SIG-M5 treated with dmso at 0.1 percent for 504 hours (cell line): ENCODE results near the gene RNF217.
"Not testable (repeated sequence)": the region's sequence is repeated elsewhere in the genome, so short reads cannot be mapped to it uniquely, and the experiment has no call there.

Experiments
- DNase-seq: peaks from one replicate; lab custom pipeline; 2025; ENCODE audit not compliant: unreplicated experiment; lab: John Stamatoyannopoulos, UW

The RNF217 gene

DNA sequence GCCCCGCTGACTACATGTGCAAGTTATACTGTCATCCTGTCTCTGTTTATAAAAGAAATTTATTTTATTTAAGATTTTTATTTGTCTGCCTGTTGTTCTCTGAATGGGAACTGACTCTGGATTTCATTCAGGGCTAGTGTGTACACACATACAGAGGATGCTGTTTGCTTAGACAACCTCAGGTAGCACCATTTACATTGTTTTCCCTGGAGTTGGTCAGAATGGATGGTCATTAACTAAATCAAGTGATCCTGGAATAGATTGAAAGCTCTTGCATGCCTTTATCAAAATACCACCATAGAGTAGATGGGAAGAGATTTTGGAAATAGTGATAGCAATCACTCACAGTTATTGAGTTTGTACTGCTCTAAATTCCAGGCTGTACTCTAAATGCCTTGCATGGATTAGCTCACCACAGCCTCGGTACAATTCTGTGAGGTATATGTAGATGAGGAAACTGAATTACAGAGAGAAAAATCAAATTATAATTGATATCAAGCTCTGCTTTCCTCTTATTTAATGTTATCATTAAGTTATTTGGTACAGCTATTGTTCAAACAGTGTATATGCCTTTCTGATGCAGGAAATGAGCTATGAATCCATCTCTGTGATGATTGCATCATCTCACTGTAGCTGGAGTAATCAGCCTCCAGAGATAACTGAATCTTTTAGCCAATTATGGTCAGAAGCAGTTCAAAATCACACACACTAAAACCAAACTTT lies 51.9 kb downstream of the RNF217 start:
- no peak for DNase-seq

- DNase-seq: no peak
Measured at GRCh38 chr6:125014661-125014957, 52.4 kb downstream of the RNF217 start.

GRCh38 chr6:125015152-125015551 lies 52.9 kb downstream of the RNF217 start:
- no peak for DNase-seq

DNA sequence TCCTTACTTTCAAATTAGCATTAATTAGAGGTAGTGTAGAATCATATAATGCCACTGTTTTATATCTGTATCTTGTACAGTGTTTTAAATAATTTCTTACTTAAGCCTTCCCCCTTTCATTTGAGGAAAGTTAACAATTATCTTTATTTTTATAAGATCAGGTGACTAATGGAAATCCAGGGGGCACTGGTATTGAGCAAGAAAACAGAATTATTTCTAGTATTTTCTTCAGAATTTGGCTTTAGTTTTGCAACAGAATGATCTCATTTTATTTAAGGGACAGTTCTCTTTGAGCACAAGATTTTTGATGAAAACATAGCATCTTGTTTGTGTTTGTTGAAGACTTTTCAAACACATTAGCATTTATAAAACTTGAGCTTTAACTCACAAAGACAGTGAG lies 55.9 kb downstream of the RNF217 start:
- no peak for DNase-seq

DNA sequence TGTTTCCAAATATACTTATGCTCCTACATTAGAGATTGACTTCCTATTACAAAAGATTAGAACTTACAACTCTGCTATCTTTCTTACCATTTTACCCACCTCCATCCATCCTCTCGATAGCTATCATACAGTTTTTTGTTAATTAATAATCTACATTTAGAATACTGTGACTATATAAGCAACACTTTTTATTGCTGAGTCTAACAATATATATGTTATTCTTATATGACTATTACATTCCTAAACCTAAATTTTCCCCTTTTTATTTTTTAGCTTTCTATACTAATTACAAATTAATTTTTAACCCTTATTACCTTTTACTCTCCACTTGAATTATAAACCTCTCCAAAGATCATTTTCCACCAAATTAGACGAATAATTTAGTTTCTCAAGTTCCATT lies 57.0 kb downstream of the RNF217 start:
- no peak for DNase-seq

DNA sequence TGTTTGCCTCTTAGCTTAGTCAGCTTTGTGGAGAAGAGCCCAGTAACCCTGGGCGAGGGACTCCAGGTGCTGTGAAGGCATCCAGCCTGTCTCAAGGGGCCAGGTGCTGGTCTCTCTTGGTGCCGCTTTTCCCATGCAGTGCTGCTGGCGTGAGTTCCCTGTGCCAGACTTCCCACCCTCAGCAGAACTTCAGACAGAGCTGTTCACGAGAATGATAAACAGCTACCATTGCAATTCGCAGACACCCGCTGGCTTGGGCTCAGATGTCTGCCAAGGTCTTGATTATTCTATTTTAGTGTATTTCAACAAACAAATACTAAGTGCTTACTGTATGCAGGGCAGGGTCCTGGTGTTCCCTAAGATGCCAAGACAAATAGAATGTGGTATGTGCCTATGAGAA lies 57.7 kb downstream of the RNF217 start:
- DNase-seq: no peak

DNA sequence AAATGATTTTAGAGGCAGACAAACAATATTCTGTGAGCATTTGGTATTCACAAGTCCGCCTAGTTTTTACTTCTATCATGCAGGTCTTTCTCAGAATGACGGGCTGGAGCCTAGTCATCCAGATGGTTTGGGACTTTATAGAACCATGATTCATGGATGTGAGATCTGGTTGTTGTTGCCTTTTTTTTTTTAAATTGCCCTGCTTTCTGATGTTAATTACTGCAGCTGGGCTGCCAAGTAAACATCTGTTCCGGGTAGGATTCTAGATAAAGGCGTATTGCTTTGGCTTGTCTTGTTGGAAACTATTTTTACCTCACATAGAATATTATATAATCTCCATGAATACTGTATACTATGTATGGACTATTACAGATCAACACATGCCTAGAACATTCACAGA lies 58.1 kb downstream of the RNF217 start:
- DNase-seq: no peak

- DNase-seq: no peak
Measured at GRCh38 chr6:125022391-125022989, 60.3 kb downstream of the RNF217 start.

- DNase-seq: no peak
Measured at GRCh38 chr6:125025164-125025854, 63.1 kb downstream of the RNF217 start.

GRCh38 chr6:125027287-125027686 lies 65.0 kb downstream of the RNF217 start:
- DNase-seq: no peak

- DNase-seq: no peak
Measured at GRCh38 chr6:125030969-125031368, 68.7 kb downstream of the RNF217 start.

DNA sequence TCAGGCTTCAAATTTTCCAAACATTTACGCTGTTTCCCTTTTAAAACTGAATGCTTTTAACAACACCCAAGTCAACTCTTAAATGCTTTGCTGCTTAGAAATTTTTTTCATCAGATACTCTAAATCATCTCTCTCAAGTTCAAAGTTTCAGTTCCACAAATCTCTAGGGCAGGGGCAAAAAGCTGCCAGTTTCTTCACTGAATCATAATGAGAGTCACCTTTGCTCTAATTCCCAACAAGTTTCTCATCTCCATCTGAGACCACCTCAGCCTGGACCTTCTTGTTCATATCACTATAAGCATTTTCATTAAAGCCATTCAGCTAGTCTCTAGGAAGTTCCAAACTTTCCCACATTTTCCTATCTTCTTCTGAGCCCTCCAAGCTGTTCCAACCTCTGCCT lies 69.1 kb downstream of the RNF217 start:
- no peak for DNase-seq

DNA sequence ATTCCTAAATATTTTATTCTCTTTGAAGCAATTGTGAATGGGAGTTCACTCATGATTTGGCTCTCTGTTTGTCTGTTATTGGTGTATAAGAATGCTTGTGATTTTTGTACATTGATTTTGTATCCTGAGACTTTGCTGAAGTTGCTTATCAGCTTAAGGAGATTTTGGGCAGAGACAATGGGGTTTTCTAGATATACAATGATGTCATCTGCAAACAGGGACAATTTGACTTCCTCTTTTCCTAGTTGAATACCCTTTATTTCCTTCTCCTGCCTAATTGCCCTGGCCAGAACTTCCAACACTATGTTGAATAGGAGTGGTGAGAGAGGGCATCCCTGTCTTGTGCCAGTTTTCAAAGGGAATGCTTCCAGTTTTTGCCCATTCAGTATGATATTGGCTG lies 72.7 kb downstream of the RNF217 start:
- not testable (repeated sequence) for DNase-seq

DNA sequence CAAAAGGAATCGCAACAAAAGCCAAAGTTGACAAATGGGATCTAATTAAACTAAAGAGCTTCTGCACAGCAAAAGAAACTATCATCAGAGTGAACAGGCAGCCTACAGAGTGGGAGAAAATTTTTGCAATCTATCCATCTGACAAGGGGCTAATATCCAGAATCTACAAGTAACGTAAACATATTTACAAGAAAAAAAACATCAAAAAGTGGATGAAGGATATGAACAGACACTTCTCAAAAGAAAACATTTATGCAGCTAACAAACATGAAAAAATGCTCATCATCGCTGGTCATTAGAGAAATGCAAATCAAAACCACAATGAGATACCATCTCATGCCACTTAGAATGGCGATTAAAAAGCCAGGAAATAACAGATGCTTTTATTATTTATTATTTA lies 74.2 kb downstream of the RNF217 start:
- DNase-seq: not testable (repeated sequence)

GRCh38 chr6:125037827-125038226 lies 75.6 kb downstream of the RNF217 start:
- no peak for DNase-seq

DNA sequence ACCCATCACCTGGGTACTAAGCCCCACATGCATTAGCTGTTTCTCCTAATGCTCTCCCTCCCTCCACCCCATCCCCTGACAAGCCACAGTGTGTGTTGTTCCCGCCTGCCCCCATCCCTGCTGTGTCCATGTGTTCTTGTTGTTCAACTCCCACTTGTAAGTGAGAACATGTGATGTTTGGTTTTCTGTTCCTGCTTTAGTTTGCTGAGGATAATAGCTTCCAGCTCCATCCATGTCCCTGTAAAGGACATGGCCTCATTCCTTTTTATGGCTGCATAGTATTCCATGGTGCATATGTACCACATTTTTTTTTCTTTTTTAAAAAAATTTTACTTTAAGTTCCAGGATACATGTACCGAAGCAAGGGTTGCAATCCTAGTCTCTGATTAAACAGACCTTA lies 76.7 kb downstream of the RNF217 start:
- DNase-seq: no peak

GRCh38 chr6:125041740-125042459 lies 79.7 kb downstream of the RNF217 start:
- DNase-seq: no peak

GRCh38 chr6:125044066-125044465 lies 81.8 kb downstream of the RNF217 start:
- DNase-seq: no peak

- DNase-seq: no peak
Measured at GRCh38 chr6:125044667-125045066, 82.4 kb downstream of the RNF217 start.

DNA sequence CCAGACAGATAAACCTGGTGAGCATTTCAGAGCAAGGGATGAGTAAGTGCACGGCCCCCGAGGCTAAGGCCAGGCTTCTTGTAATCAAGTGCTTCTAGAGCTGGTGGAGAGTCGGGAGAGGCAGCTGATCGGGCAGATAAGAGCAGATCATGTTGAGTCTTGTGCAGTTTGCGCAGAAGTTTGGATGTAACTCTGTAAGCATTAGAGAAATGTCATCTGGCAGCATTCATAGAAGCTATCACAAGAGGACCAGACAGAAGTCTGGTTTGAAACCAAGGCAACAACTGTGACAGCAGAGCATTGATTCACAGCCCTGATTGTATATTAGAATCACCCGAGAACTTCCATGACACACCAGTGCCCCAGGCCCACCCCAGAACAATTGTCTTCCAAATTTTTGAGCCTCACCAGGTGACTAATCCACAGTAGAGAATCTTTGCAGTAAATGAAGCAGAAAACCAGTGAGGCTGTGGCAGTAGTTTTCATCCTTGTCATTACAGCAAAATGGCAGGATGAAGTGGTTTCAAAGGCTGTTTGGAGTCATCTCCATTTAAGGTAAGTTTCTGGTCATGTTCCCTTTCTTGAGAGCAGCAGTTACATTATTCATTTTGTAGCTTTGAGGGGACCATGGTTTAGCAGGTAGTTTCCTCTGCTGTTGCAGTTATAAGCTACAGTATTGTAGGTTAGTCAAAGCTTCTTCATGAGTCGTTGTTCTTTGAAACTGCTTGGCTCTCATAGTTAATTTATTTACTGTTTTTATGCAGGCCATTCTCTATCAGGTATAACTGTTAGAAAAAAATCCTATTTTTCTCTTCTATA lies 84.1 kb downstream of the RNF217 start:
- DNase-seq: no peak

DNA sequence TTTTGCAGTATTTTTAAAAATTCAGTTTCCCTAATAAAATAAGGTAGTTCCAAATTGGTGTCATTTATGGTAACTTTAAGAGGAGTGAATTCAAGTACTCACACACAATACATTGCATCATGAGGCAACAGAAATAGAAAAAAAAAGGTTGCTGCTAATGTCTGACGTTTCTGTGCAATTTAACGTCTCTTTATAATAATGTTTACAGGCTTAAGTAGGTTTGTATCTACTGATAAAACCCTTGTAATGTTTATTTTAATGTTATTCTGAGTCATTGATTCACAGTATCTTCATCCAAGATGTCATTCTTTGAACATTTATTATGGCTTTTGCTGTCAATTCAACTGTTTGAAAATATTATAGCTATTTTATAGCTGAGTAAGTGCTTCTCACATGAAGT lies 86.0 kb downstream of the RNF217 start:
- no peak for DNase-seq
